SK-N-SH treated with all-trans-retinoic acid at 6 μM for 48 hours (cell line): ENCODE results near the gene DNAJC24.

Experiments
- ARNTL ChIP-seq: fragments of 450-650 bp; formaldehyde crosslinking; IDR thresholded peaks from 2 replicates; pipeline ENCODE4 v1.5.0; 2020; ENCODE audit warnings: low read depth, mild to moderate bottlenecking, moderate library complexity, borderline replicate concordance
- ISL1 ChIP-seq: fragments of 250-450 bp; sonication (Bioruptor Pico); IDR thresholded peaks from 2 replicates; pipeline ENCODE4 v2.1.2; 2022; ENCODE audit warnings: mild to moderate bottlenecking, moderate library complexity
- SNAI2 ChIP-seq: fragments of 250-450 bp; sonication (Bioruptor Pico); IDR thresholded peaks from 2 replicates; pipeline ENCODE4 v1.5.0; 2020; ENCODE audit warnings: mild to moderate bottlenecking, moderate library complexity
- ZC3H10 ChIP-seq: fragments of 250-450 bp; sonication (Bioruptor Pico); IDR thresholded peaks from 2 replicates; pipeline ENCODE4 v1.5.1; 2021; ENCODE audit warnings: mild to moderate bottlenecking, moderate library complexity
- ZFP3 ChIP-seq: fragments of 250-450 bp; sonication (Bioruptor Pico); IDR thresholded peaks from 2 replicates; pipeline ENCODE4 v1.5.0; 2020; ENCODE audit warnings: mild to moderate bottlenecking, moderate library complexity
- ZFP30 ChIP-seq: fragments of 450-650 bp; formaldehyde crosslinking; IDR thresholded peaks from 2 replicates; pipeline ENCODE4 v1.5.0; 2022; ENCODE audit warnings: mild to moderate bottlenecking, moderate library complexity
- ZNF8 ChIP-seq: fragments of 450-650 bp; formaldehyde crosslinking; IDR thresholded peaks from 2 replicates; pipeline ENCODE4 v1.5.0; 2020; ENCODE audit warnings: mild to moderate bottlenecking, moderate library complexity
- TF ChIP-seq, protein P1 (sequence below): fragments of 250-450 bp; sonication (Bioruptor Pico); IDR thresholded peaks from 2 replicates; pipeline ENCODE4 v1.8.0; 2020; ENCODE audit warnings: mild to moderate bottlenecking, moderate library complexity, borderline replicate concordance
- TF ChIP-seq, protein P2 (sequence below): fragments of 250-450 bp; sonication (Bioruptor Pico); IDR thresholded peaks from 2 replicates; pipeline ENCODE4 v1.5.1; 2021; ENCODE audit warnings: mild to moderate bottlenecking, moderate library complexity

DNA sequence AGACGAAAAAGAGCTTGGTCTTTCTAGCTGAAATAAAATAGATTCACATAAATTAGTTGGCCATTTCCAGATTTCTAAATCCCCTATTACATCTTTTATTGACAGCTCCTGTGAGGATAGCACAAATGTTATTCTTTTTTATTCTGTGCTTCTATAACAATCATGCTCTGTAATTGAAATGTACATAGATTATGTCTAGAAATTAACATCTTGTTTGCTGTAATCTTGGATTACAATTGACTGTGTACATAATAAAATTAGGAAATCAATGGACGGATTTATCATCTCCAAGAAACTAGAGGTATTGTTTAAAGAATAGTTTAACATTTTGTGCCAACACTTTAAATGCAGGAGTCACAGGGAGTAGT is 108.5 kb downstream of the DNAJC24 start:
- TF ChIP-seq, protein P1, sequence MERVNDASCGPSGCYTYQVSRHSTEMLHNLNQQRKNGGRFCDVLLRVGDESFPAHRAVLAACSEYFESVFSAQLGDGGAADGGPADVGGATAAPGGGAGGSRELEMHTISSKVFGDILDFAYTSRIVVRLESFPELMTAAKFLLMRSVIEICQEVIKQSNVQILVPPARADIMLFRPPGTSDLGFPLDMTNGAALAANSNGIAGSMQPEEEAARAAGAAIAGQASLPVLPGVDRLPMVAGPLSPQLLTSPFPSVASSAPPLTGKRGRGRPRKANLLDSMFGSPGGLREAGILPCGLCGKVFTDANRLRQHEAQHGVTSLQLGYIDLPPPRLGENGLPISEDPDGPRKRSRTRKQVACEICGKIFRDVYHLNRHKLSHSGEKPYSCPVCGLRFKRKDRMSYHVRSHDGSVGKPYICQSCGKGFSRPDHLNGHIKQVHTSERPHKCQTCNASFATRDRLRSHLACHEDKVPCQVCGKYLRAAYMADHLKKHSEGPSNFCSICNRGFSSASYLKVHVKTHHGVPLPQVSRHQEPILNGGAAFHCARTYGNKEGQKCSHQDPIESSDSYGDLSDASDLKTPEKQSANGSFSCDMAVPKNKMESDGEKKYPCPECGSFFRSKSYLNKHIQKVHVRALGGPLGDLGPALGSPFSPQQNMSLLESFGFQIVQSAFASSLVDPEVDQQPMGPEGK: no peak
- no peak for TF ChIP-seq ARNTL
- no peak for TF ChIP-seq ZFP30 (CRISPR knock-in tag)
- no peak for TF ChIP-seq ZFP3 (CRISPR knock-in tag)
- no peak for TF ChIP-seq ZNF8 (CRISPR knock-in tag)
- no peak for TF ChIP-seq ISL1 (CRISPR knock-in tag)
- TF ChIP-seq SNAI2 (CRISPR knock-in tag): no peak
- TF ChIP-seq ZC3H10 (CRISPR knock-in tag): no peak
- TF ChIP-seq, protein P2, sequence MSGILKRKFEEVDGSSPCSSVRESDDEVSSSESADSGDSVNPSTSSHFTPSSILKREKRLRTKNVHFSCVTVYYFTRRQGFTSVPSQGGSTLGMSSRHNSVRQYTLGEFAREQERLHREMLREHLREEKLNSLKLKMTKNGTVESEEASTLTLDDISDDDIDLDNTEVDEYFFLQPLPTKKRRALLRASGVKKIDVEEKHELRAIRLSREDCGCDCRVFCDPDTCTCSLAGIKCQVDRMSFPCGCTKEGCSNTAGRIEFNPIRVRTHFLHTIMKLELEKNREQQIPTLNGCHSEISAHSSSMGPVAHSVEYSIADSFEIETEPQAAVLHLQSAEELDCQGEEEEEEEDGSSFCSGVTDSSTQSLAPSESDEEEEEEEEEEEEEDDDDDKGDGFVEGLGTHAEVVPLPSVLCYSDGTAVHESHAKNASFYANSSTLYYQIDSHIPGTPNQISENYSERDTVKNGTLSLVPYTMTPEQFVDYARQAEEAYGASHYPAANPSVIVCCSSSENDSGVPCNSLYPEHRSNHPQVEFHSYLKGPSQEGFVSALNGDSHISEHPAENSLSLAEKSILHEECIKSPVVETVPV (CRISPR knock-in tag): no peak
